HG03521 (cell line): Measurements from ENCODE around the gene RFTN1.

Experiments used
- ATAC-seq: cut with Tn5 transposase; IDR thresholded peaks from one replicate; pipeline ENCODE4 v1.9.1; 2021; ENCODE audit warnings: mild to moderate bottlenecking, moderate library complexity; ENCODE audit not compliant: unreplicated experiment

RFTN1 gene

DNA sequence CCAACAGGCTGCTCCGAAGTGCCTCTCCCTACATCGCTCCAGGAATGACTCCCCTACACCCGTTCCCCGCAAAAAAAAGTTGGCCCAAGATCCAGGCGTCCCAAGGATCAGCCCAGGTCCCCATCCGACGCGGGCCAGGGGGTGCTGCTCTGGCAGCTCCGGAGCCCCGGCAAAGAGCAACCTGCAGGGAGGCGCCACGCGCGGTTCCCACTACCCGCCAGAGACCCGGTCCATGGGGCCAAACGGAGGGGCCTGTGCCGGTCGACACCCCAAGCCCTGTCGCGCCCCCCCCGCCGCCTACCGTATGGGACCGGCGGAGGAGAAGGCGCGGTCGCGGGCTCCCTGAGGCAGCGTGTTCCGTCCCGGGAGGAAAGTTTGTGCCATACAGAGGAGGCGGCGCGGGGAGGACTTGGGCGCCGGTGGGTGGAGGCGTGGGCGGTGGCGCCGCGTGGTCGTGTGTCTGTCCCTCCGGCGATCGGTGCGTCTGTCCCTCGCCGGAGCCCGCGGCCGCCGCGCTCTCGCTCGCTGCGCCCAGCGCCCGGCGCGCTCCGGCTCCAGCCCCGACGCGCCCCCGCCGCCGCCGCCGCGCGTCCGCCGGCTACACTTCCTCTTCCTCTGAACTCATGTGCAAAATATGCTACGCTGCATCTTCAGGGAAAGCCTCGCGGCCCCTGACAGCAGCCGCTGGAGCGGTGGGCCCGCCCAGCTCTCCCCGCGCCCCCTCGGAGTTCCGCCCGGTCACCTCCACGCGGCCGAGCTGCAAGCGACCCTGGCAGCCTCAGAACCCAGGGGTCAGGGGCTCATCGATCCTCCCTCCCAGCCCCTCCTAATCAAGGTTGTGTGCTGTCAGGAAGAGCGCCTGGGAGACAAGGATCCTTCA, at the start of gene RFTN1:
TSS of gene RFTN1 (minus strand) at position 559 of the 880 bp plus-strand sequence. CDS start 19,830 bp downstream, outside the sequence.
- ATAC-seq = no peak

- ATAC-seq = no peak
Measured at GRCh38 chr3:16559653-16560365, 46.3 kb upstream of the RFTN1 start.

DNA sequence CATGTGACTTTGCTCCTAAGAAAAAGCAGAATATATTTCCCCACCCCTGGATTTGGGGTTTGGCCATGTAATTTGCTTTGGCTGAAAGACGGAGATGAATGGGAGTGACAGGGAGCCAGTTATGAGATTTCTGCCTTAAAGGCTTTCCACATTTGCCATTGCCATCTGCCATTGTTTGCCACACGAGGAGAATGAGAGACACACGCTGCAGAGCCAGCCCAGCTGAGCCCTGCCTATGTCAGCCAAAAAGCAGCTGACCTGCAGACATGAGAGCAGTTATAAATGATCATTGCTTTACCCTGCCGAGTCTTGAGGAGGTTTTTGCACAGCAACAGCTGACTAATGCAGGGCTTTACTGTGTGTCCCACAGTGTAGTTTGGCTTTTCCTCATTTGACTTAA, 40.6 kb upstream of the RFTN1 start:
- no peak for ATAC-seq

- no peak for ATAC-seq
Measured at GRCh38 chr3:16552757-16553156, 39.3 kb upstream of the RFTN1 start.

GRCh38 chr3:16551342-16551976, 38.0 kb upstream of the RFTN1 start:
- no peak for ATAC-seq

DNA sequence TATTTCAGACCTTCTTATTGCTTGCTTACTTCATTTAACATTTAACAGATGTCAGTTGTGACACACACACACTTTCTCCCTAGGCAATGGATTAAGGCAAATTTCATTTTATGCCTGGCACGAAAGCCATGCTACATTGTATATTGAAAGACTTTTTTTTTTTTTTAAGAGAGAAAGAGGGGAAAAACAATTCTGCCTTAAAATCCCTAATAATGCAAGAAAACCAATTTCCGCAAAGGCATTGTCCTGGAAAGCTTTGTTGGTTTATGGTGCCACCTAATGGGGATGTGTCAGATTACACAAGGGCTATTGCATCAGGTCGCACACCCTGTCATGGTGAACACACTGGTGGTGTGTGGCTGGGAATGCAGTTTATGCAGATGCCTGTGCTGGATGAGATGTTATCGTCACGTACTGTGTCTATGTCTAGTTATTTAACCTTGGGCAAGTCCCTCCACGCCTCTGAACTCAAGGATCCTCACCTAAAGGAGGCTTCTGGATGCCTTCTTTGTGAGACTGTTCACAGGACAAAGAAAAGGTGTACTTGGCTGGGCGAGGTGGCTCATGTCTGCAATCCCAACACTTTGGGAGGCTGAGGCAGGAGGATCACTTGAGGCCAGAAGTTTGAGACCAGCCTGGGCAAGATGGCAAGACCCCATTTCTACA, 37.3 kb upstream of the RFTN1 start:
- peak; percentile 90 for ATAC-seq

DNA sequence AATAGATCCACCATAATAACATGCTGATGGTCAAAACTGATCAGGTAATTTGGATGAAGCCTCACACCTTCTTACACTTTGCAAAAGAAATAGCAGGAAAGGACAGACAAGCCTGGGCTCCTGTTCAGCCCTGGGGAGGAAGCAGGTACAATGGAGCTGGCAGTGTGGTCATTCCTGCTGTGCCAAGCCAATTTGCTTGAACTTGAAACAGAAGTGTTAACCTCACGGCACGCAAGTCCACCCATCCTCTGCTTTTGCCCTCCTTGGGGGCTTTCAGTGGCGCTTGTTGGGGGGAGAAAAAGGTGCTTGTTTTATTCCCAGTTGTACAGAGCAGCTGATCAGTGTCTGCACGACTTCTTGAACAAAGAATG, 36.8 kb upstream of the RFTN1 start:
- no peak for ATAC-seq

- ATAC-seq = no peak
Measured at GRCh38 chr3:16548721-16549120, 35.2 kb upstream of the RFTN1 start.

DNA sequence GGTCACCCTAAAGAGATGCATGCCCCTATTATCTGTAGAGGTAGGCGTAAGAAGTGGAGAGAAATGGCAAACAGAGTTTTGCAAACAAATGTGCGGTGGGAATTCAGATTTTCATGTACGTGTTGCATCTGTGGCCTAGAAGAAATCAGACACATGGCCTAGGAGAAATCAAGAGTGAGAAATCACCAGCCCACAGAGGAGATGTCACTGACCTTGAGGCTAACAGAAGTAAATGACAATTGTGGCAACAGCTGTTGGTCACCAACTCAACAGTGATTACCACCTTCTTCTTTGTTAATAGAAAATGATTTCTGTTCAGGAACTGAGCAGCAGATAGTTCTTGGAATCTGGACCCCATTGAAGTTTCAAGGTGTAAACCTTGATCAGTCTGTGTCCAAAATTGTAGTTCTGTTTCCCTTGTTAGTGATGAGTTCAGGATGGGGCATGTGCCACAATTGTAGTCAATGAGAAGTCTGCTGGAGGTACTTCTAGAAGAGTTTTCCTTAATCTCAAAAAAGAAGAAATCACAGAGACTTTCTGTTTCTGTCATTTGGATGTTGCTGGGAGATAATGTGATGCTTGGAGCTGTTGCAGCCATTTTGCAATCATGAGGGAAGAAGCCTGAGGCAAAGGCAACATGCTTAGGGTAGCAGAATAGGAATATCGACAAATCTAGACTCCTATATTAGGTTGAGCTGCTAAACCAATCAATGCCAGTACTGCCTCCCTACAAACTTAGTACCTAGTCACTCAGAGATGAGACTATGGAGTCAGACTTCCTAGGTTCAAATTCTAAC, 34.3 kb upstream of the RFTN1 start:
- no peak for ATAC-seq

GRCh38 chr3:16546186-16547010, 32.9 kb upstream of the RFTN1 start:
- ATAC-seq = no peak

GRCh38 chr3:16545413-16546185, 32.1 kb upstream of the RFTN1 start:
- no peak for ATAC-seq

DNA sequence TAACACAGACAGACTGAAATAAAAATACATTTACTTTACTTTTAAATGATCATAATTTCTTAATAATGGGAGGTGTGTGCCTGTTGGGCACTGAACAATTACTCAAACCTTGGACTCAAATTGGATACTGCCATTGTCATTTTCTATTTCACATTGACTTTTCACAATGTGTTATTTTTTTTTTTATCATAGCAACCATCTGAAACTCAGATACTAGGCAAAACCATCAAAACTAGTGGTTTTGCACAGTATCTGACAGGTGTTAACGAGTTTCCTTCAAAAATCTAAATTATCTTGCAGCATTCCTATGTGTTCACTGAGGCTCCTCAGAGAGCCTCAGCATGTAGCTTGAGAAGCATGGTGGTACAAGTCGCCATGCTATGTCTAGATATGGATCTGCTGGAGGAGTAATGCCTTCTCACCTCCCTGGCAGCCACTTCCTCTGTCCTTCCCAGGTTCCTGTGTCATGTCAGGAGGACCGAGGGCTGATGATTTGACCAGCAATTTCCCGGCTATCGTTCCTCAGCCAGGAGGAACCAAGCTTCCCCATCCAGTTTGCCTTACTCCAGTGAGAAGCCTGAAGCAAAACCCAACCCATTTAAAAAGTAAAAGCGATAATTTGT, 29.9 kb upstream of the RFTN1 start:
- ATAC-seq = no peak

DNA sequence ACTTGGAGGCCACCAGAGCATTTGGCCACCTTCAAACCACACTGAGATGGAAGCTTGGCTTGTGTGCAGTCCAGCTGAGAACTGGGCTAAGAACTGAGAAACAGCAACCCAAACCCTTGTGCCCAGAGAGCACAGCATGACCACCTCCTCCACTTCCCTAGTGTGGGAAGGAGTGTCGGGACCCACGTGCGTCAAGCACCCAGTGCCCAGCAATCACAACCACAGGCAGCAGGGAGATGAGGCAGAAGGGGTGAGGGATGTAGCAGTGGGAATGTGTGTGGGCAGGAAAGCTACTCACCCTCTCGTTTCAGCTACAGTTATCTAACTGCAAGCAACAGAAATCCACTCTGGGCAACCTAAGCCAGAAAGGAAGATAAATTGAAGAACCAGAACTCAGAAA, 25.0 kb upstream of the RFTN1 start:
- no peak for ATAC-seq

DNA sequence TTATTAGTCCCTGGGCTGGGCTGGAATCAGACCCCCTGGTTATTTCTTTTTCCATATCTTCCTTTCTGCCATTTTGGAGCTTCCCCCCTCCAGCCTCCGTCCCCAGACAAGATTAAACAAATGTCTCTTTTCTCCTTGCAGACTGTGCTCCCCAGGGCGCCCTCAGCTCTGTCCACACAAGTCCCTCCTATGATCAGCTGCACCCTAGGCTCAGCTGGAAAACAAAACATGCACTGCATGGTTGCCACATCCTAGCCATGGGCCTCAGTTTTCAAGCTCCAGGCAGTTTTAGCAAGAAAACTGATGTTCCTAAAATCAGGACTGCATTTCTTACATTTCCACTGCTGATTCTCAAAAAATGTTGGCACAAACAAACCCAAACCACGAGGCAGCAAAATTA, 23.5 kb upstream of the RFTN1 start:
- no peak for ATAC-seq

DNA sequence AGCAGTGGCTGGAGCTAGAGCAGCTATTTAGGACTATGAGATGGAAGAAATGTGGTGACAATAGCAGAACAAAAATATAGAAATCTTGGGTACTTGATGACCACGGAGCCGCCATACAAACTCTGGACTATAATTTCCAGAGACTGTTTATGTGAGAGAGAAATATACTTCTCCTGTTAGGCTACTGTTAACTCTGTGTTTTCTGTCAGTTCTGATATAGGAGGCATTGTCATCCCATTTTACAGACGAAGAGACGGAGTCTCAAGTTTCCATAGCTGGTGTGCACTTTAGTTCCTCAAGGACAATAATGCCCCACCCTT, 22.8 kb upstream of the RFTN1 start:
- no peak for ATAC-seq

GRCh38 chr3:16534640-16535262, 21.3 kb upstream of the RFTN1 start:
- ATAC-seq = no peak

- ATAC-seq = no peak
Measured at GRCh38 chr3:16533928-16534574, 20.6 kb upstream of the RFTN1 start.

DNA sequence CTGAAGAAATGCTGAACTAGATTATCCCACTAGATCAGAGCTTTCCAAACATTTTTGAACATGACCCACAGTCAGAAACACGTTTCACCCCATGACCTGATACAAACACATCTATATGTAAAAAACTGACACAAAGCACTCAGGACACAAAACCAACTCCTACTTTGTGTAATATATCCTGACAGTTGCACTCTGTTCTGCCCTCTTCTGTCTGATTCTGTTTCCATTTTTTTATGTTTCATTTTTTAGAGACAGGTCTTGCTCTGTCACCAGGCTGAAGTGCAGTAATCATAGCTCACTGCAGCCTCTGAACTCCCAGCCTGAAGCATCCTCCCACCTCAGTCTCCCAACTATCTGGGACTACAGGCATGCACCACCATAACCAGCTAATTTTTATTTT, 15.8 kb upstream of the RFTN1 start:
- ATAC-seq = no peak
